SK-N-SH (cell line): ENCODE data around the gene FMNL2. TPM values are rescaled to one million over a fixed set of nuclear protein-coding genes. Genes with fewer than 3 reads are reported as not detected.

Experiments used
- CTCF ChIA-PET: fragments of 300-600, 350-600 bp; formaldehyde crosslinking; extraction: SDS; loops from one replicate; lab custom pipeline; 2021; lab: Yijun Ruan, JAX
- POLR2A ChIA-PET: fragments of 350-600 bp; sonication (Branson Sonifier 250); formaldehyde crosslinking; extraction: SDS; loops from one replicate; lab custom pipeline; 2020; ENCODE audit warnings: antibody characterized with exemption, inconsistent platforms; lab: Yijun Ruan, JAX
- DNase-seq: peaks from one replicate; pipeline ENCODE4 v3.0.0; 2012
- H2AFZ ChIP-seq: fragments of 200-600 bp; sonication (generic); 2 replicates; pipeline ENCODE4 v1.8.1; 2016; ENCODE audit warnings: antibody characterized with exemption, mild to moderate bottlenecking, low read depth
- H3F3A ChIP-seq: fragments of 200-600 bp; sonication (generic); replicated peaks from 2 replicates; pipeline ENCODE3; 2016; ENCODE audit warnings: antibody characterized with exemption, mild to moderate bottlenecking; ENCODE audit not compliant: insufficient read depth
- H3K27ac ChIP-seq, 2 experiments: fragments of 200-500 bp in 1 of 2; fragments of 200-600 bp in 1 of 2; sonication (Bioruptor generic) in 1 of 2; sonication (generic), shearing (Covaris generic) in 1 of 2; 2 replicates each; pipeline versions ENCODE4 v1.5.1 to v1.6.1; 2014 to 2016; ENCODE audit warnings: low read depth in 2 of 2, inconsistent platforms in 1 of 2, low read length in 1 of 2, mild to moderate bottlenecking in 1 of 2, mixed read lengths in 1 of 2
- H3K27me3 ChIP-seq: fragments of 200-600 bp; sonication (generic), shearing (Covaris generic); 2 replicates; pipeline ENCODE4 v1.6.1; 2016; ENCODE audit warnings: mixed run types; ENCODE audit not compliant: insufficient read depth
- H3K36me3 ChIP-seq, 2 experiments: fragments of 200-500 bp in 1 of 2; fragments of 200-600 bp in 1 of 2; sonication (Bioruptor generic) in 1 of 2; sonication (generic) in 1 of 2; replicated peaks in 1 of 2; 2 replicates each; pipeline versions ENCODE3 to v1.5.1; 2014 to 2016; ENCODE audit warnings: low read length in 1 of 2, mild to moderate bottlenecking in 1 of 2; ENCODE audit not compliant: insufficient read depth in 2 of 2, control insufficient read depth in 1 of 2
- H3K4me1 ChIP-seq, 2 experiments: fragments of 200-500 bp in 1 of 2; fragments of 200-600 bp in 1 of 2; sonication (Bioruptor generic) in 1 of 2; sonication (generic), shearing (Covaris generic) in 1 of 2; 2 replicates each; pipeline versions ENCODE4 v1.5.1 to v1.6.1; 2014 to 2016; ENCODE audit warnings: low read depth in 1 of 2, low read length in 1 of 2, mixed run types in 1 of 2; ENCODE audit not compliant: insufficient read depth in 2 of 2, control insufficient read depth in 1 of 2
- H3K4me2 ChIP-seq: fragments of 200-600 bp; sonication (generic), shearing (Covaris generic); 2 replicates; pipeline ENCODE4 v1.6.1; 2017; ENCODE audit warnings: mixed run types
- H3K4me3 ChIP-seq, 2 experiments: fragments of 200-500 bp in 1 of 2; fragments of 200-600 bp in 1 of 2; sonication (Bioruptor generic) in 1 of 2; sonication (generic), shearing (Covaris generic) in 1 of 2; 2 replicates each; pipeline versions ENCODE4 v1.5.1 to v1.8.1; 2014 to 2016; ENCODE audit warnings: low read depth in 2 of 2, inconsistent platforms in 1 of 2, low read length in 1 of 2, mild to moderate bottlenecking in 1 of 2, mixed read lengths in 1 of 2, moderate library complexity in 1 of 2
- H3K79me2 ChIP-seq: fragments of 200-600 bp; sonication (generic); 2 replicates; pipeline ENCODE4 v1.8.1; 2017; ENCODE audit warnings: mild to moderate bottlenecking; ENCODE audit not compliant: insufficient read depth
- H3K9ac ChIP-seq: fragments of 200-600 bp; sonication (generic); 2 replicates; pipeline ENCODE4 v1.6.1; 2017; ENCODE audit warnings: mixed run types
- H3K9me2 ChIP-seq: fragments of 200-600 bp; sonication (generic); 2 replicates; pipeline ENCODE4 v1.6.1; 2017; ENCODE audit warnings: mixed run types
- H3K9me3 ChIP-seq: fragments of 200-600 bp; sonication (generic); 2 replicates; pipeline ENCODE4 v1.6.1; 2017; ENCODE audit warnings: mixed run types, mild to moderate bottlenecking, moderate library complexity
- H4K20me1 ChIP-seq: fragments of 200-600 bp; sonication (generic); 2 replicates; pipeline ENCODE4 v1.6.1; 2017; ENCODE audit warnings: mild to moderate bottlenecking, mixed run types; ENCODE audit not compliant: insufficient read depth
- CHD2 ChIP-seq: fragments of 150-350 bp; IDR thresholded peaks from 2 replicates; pipeline ENCODE4 v1.6.1; 2018; ENCODE audit warnings: low read length; ENCODE audit not compliant: partially characterized antibody
- CTCF ChIP-seq: fragments of 200-600 bp; sonication (generic); IDR thresholded peaks from 2 replicates; pipeline ENCODE4 v1.6.1; 2017; ENCODE audit warnings: antibody characterized with exemption, mild to moderate bottlenecking, moderate library complexity
- EP300 ChIP-seq, 2 experiments: IDR thresholded peaks; 2 replicates each; pipeline versions ENCODE4 v1.4.0 to v1.6.1; 2012; ENCODE audit warnings: borderline replicate concordance in 1 of 2, low read depth in 1 of 2, low read length in 1 of 2
- FOSL2 ChIP-seq: IDR thresholded peaks from 2 replicates; pipeline ENCODE4 v1.4.0; 2012; ENCODE audit warnings: low read depth, mild to moderate bottlenecking, moderate library complexity, borderline replicate concordance
- FOXJ3 ChIP-seq: sonication (generic); formaldehyde crosslinking; IDR thresholded peaks from 2 replicates; pipeline ENCODE4 v1.5.1; 2020; ENCODE audit warnings: mild to moderate bottlenecking, missing genetic modification reagents
- GABPA ChIP-seq: IDR thresholded peaks from 2 replicates; pipeline ENCODE4 v1.4.0; 2012; ENCODE audit warnings: low read depth, mild to moderate bottlenecking
- IRF3 ChIP-seq: fragments of 150-350 bp; IDR thresholded peaks from 2 replicates; pipeline ENCODE4 v1.6.1; 2016; ENCODE audit warnings: mild to moderate bottlenecking, low read depth, low read length
- JUND ChIP-seq: IDR thresholded peaks from 2 replicates; pipeline ENCODE4 v1.4.0; 2012
- MEF2A ChIP-seq: IDR thresholded peaks from 2 replicates; pipeline ENCODE4 v1.4.0; 2012; ENCODE audit warnings: low read depth, borderline replicate concordance
- MXI1 ChIP-seq: IDR thresholded peaks from 2 replicates; pipeline ENCODE4 v1.6.1; 2012; ENCODE audit warnings: mild to moderate bottlenecking, low read depth, low read length, improper control_type of control experiment
- NFIC ChIP-seq: IDR thresholded peaks from 2 replicates; pipeline ENCODE4 v1.4.0; 2012; ENCODE audit warnings: borderline replicate concordance
- PBX3 ChIP-seq: IDR thresholded peaks from 2 replicates; pipeline ENCODE4; 2012
- RCOR1 ChIP-seq: fragments of 150-350 bp; IDR thresholded peaks from 2 replicates; pipeline ENCODE4 v1.6.1; 2017; ENCODE audit warnings: antibody characterized with exemption, low read length
- RFX5 ChIP-seq: IDR thresholded peaks from 2 replicates; pipeline ENCODE4 v1.6.1; 2012; ENCODE audit warnings: mild to moderate bottlenecking, improper control_type of control experiment, low read length
- TAF1 ChIP-seq: IDR thresholded peaks from 2 replicates; pipeline ENCODE4 v1.6.1; 2012; ENCODE audit warnings: low read depth, mild to moderate bottlenecking, low read length, moderate library complexity, borderline replicate concordance
- USF1 ChIP-seq: IDR thresholded peaks from 2 replicates; pipeline ENCODE4 v1.4.0; 2012; ENCODE audit warnings: low read depth, borderline replicate concordance
- YY1 ChIP-seq: IDR thresholded peaks from 2 replicates; pipeline ENCODE4 v1.4.0; 2012; ENCODE audit warnings: low read depth, mild to moderate bottlenecking
- WGBS: methylation state at CpG from one replicate; pipeline ENCODE4 v1.1.6; 2017; ENCODE audit warnings: low lambda C conversion rate; 5-methylcytosine and 5-hydroxymethylcytosine counted together
- polyA plus RNA-seq, 3 experiments: library from polyadenylated mRNA; depleted of rRNA; stranded (reverse); fragments of >200 nt; gene quantifications; 2 replicates each; pipeline ENCODE4 v1.2.3, GENCODE V29; 2012

Gene FMNL2
- polyA plus RNA-seq, 1 of the 3 experiments (the other 2 are of a cell fraction): 14.5 TPM

- Histone ChIP-seq H3K4me1 (no peaks in the 10 kb centered on the region; a peak in 1 of 4 replicates), H3F3A (no peaks in the 10 kb centered on the region), H3K79me2 (no peaks in the 10 kb centered on the region), H3K4me3 (no peak overlapping the region), H4K20me1 (no peaks in the 10 kb centered on the region), H2AFZ (no peak overlapping the region), H3K4me2 (no peak overlapping the region), H3K36me3 (no peaks in the 10 kb centered on the region), H3K9ac (no peak overlapping the region), H3K9me2 (no peaks in the 10 kb centered on the region), H3K27ac (no peak overlapping the region), H3K9me3 (no peaks in the 10 kb centered on the region), H3K27me3 (no peaks in the 10 kb centered on the region)
- ChIA-PET CTCF (no interaction called here), POLR2A (no interaction called here)
- TF ChIP-seq GABPA: no peak
- no peak for TF ChIP-seq RCOR1
- no peak for TF ChIP-seq JUND
- TF ChIP-seq NFIC: no peak
- no peak for TF ChIP-seq EP300 (IDR thresholded peaks at IDR 0.05; ENCODE audit: borderline replicate concordance in 1 of 2, low read depth in 1 of 2, low read length in 1 of 2)
- no peak for TF ChIP-seq CTCF
- no peak for TF ChIP-seq MEF2A
- no peak for TF ChIP-seq CHD2
- no peak for TF ChIP-seq RFX5
- no peak for TF ChIP-seq YY1
- no peak for TF ChIP-seq FOSL2
- no peak for TF ChIP-seq USF1
- no peak for TF ChIP-seq IRF3
- no peak for TF ChIP-seq FOXJ3 (CRISPR knock-in tag)
- no peak for TF ChIP-seq MXI1
- no peak for TF ChIP-seq PBX3
- TF ChIP-seq TAF1: no peak
- 92% methylated on average over 3 of the region's 3 CpGs for WGBS
- no peak for DNase-seq
Observed at GRCh38 chr2:152326710-152327109, 8.3 kb upstream of the FMNL2 start.
